H1 (cell line): Measurements from ENCODE around the gene SPATS2L. TPM values are rescaled to one million over a fixed set of nuclear protein-coding genes. Genes with fewer than 3 reads are reported as not detected.

Experiments
- CTCF ChIA-PET: fragments of 300-600 bp; sonication (Branson Sonifier 250); formaldehyde crosslinking; loops from one replicate; lab custom pipeline; 2021; ENCODE audit not compliant: partially characterized antibody; lab: Charles Lee
- POLR2A ChIA-PET: fragments of 300-600 bp; sonication (Branson Sonifier 250); formaldehyde crosslinking; loops from one replicate; lab custom pipeline; 2021; ENCODE audit warnings: inconsistent platforms; ENCODE audit not compliant: partially characterized antibody; lab: Charles Lee
- DNase-seq, 2 experiments: peaks; one replicate each; pipeline versions ENCODE4 v3.0.0 to v3.0.0-alpha.2; 2010 to 2022; ENCODE audit warnings: low spot score in 2 of 2, low read depth in 1 of 2, mixed read lengths in 1 of 2
- FAIRE-seq: peaks from 2 replicates; lab custom pipeline; 2011; peaks lifted over from hg19 to GRCh38; lab: Jason Lieb, UNC
- H2AFZ ChIP-seq: 2 replicates; pipeline ENCODE4 v1.8.1; 2012; ENCODE audit warnings: low read length, inconsistent platforms
- H2AK5ac ChIP-seq: 2 replicates; pipeline ENCODE4 v1.6.1; 2013; ENCODE audit warnings: low read depth, low read length
- H2BK120ac ChIP-seq: replicated peaks from 2 replicates; pipeline ENCODE3; 2013; ENCODE audit warnings: low read depth, low read length, inconsistent platforms
- H2BK12ac ChIP-seq: 2 replicates; pipeline ENCODE4 v1.6.1; 2013; ENCODE audit warnings: low read depth, low read length
- H2BK15ac ChIP-seq: 2 replicates; pipeline ENCODE4 v1.6.1; 2013; ENCODE audit warnings: low read length
- H2BK20ac ChIP-seq: 2 replicates; pipeline ENCODE4 v1.6.1; 2013; ENCODE audit warnings: low read length
- H2BK5ac ChIP-seq: 2 replicates; pipeline ENCODE4 v1.6.1; 2013; ENCODE audit warnings: low read depth, low read length
- H3K14ac ChIP-seq: 2 replicates; pipeline ENCODE4 v1.6.1; 2013; ENCODE audit warnings: inconsistent platforms; ENCODE audit not compliant: insufficient read length
- H3K18ac ChIP-seq: 2 replicates; pipeline ENCODE4 v1.6.1; 2013; ENCODE audit warnings: low read length; ENCODE audit errors: extremely low read depth
- H3K23ac ChIP-seq: 2 replicates; pipeline ENCODE4 v1.6.1; 2013; ENCODE audit warnings: inconsistent platforms; ENCODE audit not compliant: insufficient read length
- H3K23me2 ChIP-seq: 2 replicates; pipeline ENCODE4 v1.6.1; 2013; ENCODE audit warnings: low read depth, low read length
- H3K27ac ChIP-seq: 2 replicates; pipeline ENCODE4 v1.6.1; 2011; ENCODE audit warnings: low read depth, low read length, inconsistent platforms
- H3K27me3 ChIP-seq, 4 experiments: replicated peaks in 1 of 4; 1 replicate in 1 of 4; 2 replicates in 3 of 4; pipeline versions ENCODE4 v1.6.1 to v1.8.1; 2011 to 2013; ENCODE audit warnings: low read length in 3 of 4, mild to moderate bottlenecking in 3 of 4, inconsistent platforms in 2 of 4, mixed read lengths in 2 of 4, moderate library complexity in 1 of 4; ENCODE audit not compliant: control insufficient read depth in 3 of 4, insufficient read depth in 3 of 4; ENCODE audit errors: extremely low read depth in 1 of 4
- H3K36me3 ChIP-seq, 4 experiments: 2 replicates each; pipeline versions ENCODE4 v1.6.1 to v1.8.1; 2011 to 2013; ENCODE audit warnings: mild to moderate bottlenecking in 4 of 4, low read length in 3 of 4, moderate library complexity in 2 of 4, control low read depth in 1 of 4, inconsistent platforms in 1 of 4; ENCODE audit not compliant: insufficient read depth in 4 of 4, control insufficient read depth in 2 of 4
- H3K4ac ChIP-seq: replicated peaks from 2 replicates; pipeline ENCODE3; 2013; ENCODE audit warnings: low read length, low read depth, mixed read lengths, inconsistent platforms; ENCODE audit not compliant: insufficient read length
- H3K4me1 ChIP-seq, 4 experiments: replicated peaks in 1 of 4; 1 replicate in 1 of 4; 2 replicates in 3 of 4; pipeline versions ENCODE4 v1.6.1 to v1.8.1; 2011 to 2013; ENCODE audit warnings: low read length in 3 of 4, inconsistent platforms in 2 of 4, mixed read lengths in 1 of 4; ENCODE audit not compliant: insufficient read depth in 4 of 4, control insufficient read depth in 3 of 4
- H3K4me2 ChIP-seq, 2 experiments: 2 replicates each; pipeline versions ENCODE4 v1.6.1 to v1.8.1; 2011 to 2013; ENCODE audit warnings: low read depth in 2 of 2, low read length in 2 of 2, control low read depth in 1 of 2, inconsistent platforms in 1 of 2, mild to moderate bottlenecking in 1 of 2; ENCODE audit not compliant: insufficient read depth in 1 of 2
- H3K4me3 ChIP-seq, 4 experiments: fragments of 200-600, 300-600 bp in 1 of 4; sonication (generic), shearing (Covaris generic), sonication (Bioruptor Twin) in 1 of 4; 2 replicates each; pipeline versions ENCODE4 v1.5.1 to v1.8.1; 2011 to 2016; ENCODE audit warnings: low read length in 4 of 4, low read depth in 3 of 4, control low read depth in 2 of 4, inconsistent platforms in 2 of 4, mild to moderate bottlenecking in 2 of 4, mixed read lengths in 1 of 4, moderate library complexity in 1 of 4; ENCODE audit not compliant: insufficient read depth in 2 of 4; ENCODE audit errors: extremely low read depth in 1 of 4
- H3K56ac ChIP-seq: replicated peaks from 2 replicates; pipeline ENCODE3; 2013; ENCODE audit warnings: low read depth, mild to moderate bottlenecking, mixed read lengths, low read length, inconsistent platforms; ENCODE audit not compliant: insufficient read length
- H3K79me1 ChIP-seq: 2 replicates; pipeline ENCODE4 v1.6.1; 2013; ENCODE audit warnings: low read depth, low read length, control low read depth
- H3K79me2 ChIP-seq, 2 experiments: 2 replicates each; pipeline versions ENCODE4 v1.6.1 to v1.8.1; 2012 to 2013; ENCODE audit warnings: low read length in 2 of 2, mild to moderate bottlenecking in 2 of 2, inconsistent platforms in 1 of 2; ENCODE audit not compliant: insufficient read depth in 2 of 2, control insufficient read depth in 1 of 2
- H3K9ac ChIP-seq, 4 experiments: replicated peaks in 1 of 4; 1 replicate in 1 of 4; 2 replicates in 3 of 4; pipeline versions ENCODE4 v1.6.1 to v1.8.1; 2011 to 2013; ENCODE audit warnings: low read depth in 3 of 4, low read length in 3 of 4, control low read depth in 2 of 4, mild to moderate bottlenecking in 2 of 4, moderate library complexity in 2 of 4, inconsistent platforms in 1 of 4; ENCODE audit errors: extremely low read depth in 1 of 4
- H3K9me3 ChIP-seq, 2 experiments: 2 replicates each; pipeline versions ENCODE4 v1.6.1 to v1.8.1; 2012 to 2013; ENCODE audit warnings: mild to moderate bottlenecking in 2 of 2, moderate library complexity in 2 of 2, control low read depth in 1 of 2, inconsistent platforms in 1 of 2, low read depth in 1 of 2, low read length in 1 of 2, mixed read lengths in 1 of 2; ENCODE audit not compliant: insufficient read depth in 2 of 2
- H4K20me1 ChIP-seq, 2 experiments: replicated peaks in 1 of 2; 2 replicates each; pipeline versions ENCODE3 to v1.8.1; 2011 to 2013; ENCODE audit warnings: inconsistent platforms in 2 of 2, low read length in 2 of 2, mild to moderate bottlenecking in 1 of 2; ENCODE audit not compliant: insufficient read depth in 2 of 2, control insufficient read depth in 1 of 2
- H4K5ac ChIP-seq: 2 replicates; pipeline ENCODE4 v1.6.1; 2013; ENCODE audit warnings: low read length, low read depth, mixed read lengths, inconsistent platforms; ENCODE audit not compliant: insufficient read length
- H4K8ac ChIP-seq: 2 replicates; pipeline ENCODE4 v1.8.0; 2013; ENCODE audit warnings: mild to moderate bottlenecking, moderate library complexity, low read length, inconsistent platforms; ENCODE audit not compliant: insufficient read depth; ENCODE audit errors: extremely low read depth
- H4K91ac ChIP-seq: replicated peaks from 2 replicates; pipeline ENCODE3; 2013; ENCODE audit warnings: low read length, mixed read lengths, inconsistent platforms; ENCODE audit not compliant: insufficient read length
- TBP ChIP-seq: IDR thresholded peaks from 2 replicates; pipeline ENCODE4 v1.6.1; 2011; ENCODE audit warnings: low read depth, low read length, improper control_type of control experiment
- WGBS, 2 experiments: shearing (Covaris generic) in 1 of 2; methylation state at CpG; one replicate each; pipeline versions ENCODE4 v1.1.6 to v1.1.7; 2013 to 2015; ENCODE audit warnings: low lambda C conversion rate in 2 of 2, mixed read lengths in 2 of 2, inconsistent platforms in 1 of 2, low coverage in 1 of 2, missing lambda C conversion rate in 1 of 2; ENCODE audit not compliant: insufficient replicate concordance in 2 of 2, insufficient coverage in 1 of 2, insufficient read length in 1 of 2; ENCODE audit errors: extremely low coverage in 1 of 2, missing lambda C conversion rate in 1 of 2; 5-methylcytosine and 5-hydroxymethylcytosine counted together
- polyA plus RNA-seq, 7 experiments: library from polyadenylated mRNA; depleted of rRNA in 3 of 7; stranded (reverse) in 5 of 7; unstranded in 2 of 7; fragments of >200 nt in 5 of 7; fragments of 200-250 nt in 2 of 7; gene quantifications; 1 replicate in 5 of 7; 2 replicates in 1 of 7; 4 replicates in 1 of 7; pipeline versions ENCODE4 v1.2.1 to v1.2.3, GENCODE V29; 2011 to 2013; ENCODE audit warnings: missing spikeins in 2 of 7, mixed read lengths in 2 of 7
- total RNA-seq: library from RNA; stranded (reverse); fragmentation: NEBNext Ultra II Directional; extraction: Animal tissue kit (Norgen Biotek cat#: 25700); gene quantifications from 2 replicates; pipeline ENCODE4 v1.2.1, GENCODE V29; 2021

The SPATS2L gene
- total and polyA plus RNA-seq, 2 of the 8 experiments (the other 6 are each of a cell fraction or from before 2014, with no cell fraction given) = 67.3 to 189 TPM

DNA sequence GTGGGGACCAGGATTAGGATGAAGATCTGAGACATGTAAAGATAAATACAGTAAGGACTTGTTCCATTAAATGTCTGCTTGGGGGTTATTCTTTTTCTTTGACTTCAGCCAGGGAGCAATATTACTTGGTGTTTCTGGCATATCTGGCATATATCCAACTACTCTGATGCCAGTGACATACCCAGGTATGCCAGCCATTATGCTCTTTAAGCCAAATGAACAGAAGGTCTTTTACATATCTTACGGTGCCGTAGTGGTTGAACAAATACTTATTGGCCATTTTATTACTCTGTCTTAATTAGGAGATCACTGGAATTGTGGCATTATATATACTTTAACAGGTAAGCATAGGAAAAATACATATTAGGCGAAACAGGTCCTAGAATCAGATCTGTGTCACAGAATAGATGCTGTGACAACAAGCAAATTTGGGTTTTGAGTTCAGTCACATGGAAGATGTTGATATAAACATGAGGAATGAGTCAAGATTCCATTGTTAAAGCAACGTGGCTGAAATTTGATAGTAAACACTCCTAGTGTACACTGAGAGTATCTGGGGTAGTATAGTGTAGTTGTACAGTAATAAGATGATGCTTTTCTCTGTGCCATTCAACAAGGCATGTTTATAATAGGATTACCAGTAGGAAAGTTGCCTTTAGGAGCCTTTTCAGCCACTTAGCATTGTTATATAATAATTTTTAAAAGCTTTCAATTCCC is 140.8 kb downstream of the SPATS2L start:
- no peaks in the 10 kb centered on the region for H3K79me2 ChIP-seq
- H3K23ac ChIP-seq = no peak overlapping the region
- H3K27ac ChIP-seq = no peak overlapping the region
- no peak overlapping the region for H3K9ac ChIP-seq
- H4K20me1 ChIP-seq = peaks cover 0 to 2% of the 10 kb centered on the region in 2 experiments
- H2BK15ac ChIP-seq = no peak overlapping the region
- no peak overlapping the region for H3K56ac ChIP-seq
- no peak for TF ChIP-seq TBP
- TF ChIP-seq, all 59 proteins: peak for 0
- no peak overlapping the region for H2AK5ac ChIP-seq
- no peak overlapping the region for H2BK12ac ChIP-seq
- WGBS, 2 experiments = 96% methylated on average over 4 of the region's 4 CpGs; no CpG with 5 or more reads in 1 of the 2 experiments
- H3K79me1 ChIP-seq = no peaks in the 10 kb centered on the region
- ChIA-PET POLR2A (interaction anchor here (0.8 kb wide), 1 partner anchor 15 kb away, joined by 3 read pairs; no protein-coding TSS in a partner anchor), CTCF (no interaction called here)
- H2AFZ ChIP-seq = no peak overlapping the region
- no peak overlapping the region for H3K4ac ChIP-seq
- no peak overlapping the region for H2BK120ac ChIP-seq
- no peaks in the 10 kb centered on the region for H3K9me3 ChIP-seq
- H3K23me2 ChIP-seq = no peaks in the 10 kb centered on the region
- H2BK20ac ChIP-seq = no peak overlapping the region
- FAIRE-seq (no peak), DNase-seq (no peak)
- no peak overlapping the region for H3K4me3 ChIP-seq
- no peak overlapping the region for H3K18ac ChIP-seq
- no peak overlapping the region for H4K91ac ChIP-seq
- H3K4me2 ChIP-seq = no peak overlapping the region
- H4K8ac ChIP-seq = no peak overlapping the region
- H3K36me3 ChIP-seq = peaks cover 5 to 47% (median 27%) of the 10 kb centered on the region in 4 experiments; a peak in 7 of 8 replicates
- no peak overlapping the region for H3K14ac ChIP-seq
- H3K27me3 ChIP-seq = no peaks in the 10 kb centered on the region
- no peak overlapping the region for H2BK5ac ChIP-seq
- no peaks in the 10 kb centered on the region for H3K4me1 ChIP-seq
- no peak overlapping the region for H4K5ac ChIP-seq
